ENCODE measurements around the gene INAFM2.

GRCh38 chr15:40327457-40327856, 4.0 kb downstream of the INAFM2 start:
- no peak for TF ChIP-seq CTCF (IDR thresholded peaks at IDR 0.05; ENCODE audit: low read depth, low read length)
- no peak for TF ChIP-seq POLR2A (IDR thresholded peaks at IDR 0.05; ENCODE audit: extremely low read depth, insufficient read length)
